NCI-H2029 treated with DMSO at 0.1 percent for 48 hours (cell line): ENCODE results near the gene NME7.

ENCODE experiments used
- DNase-seq: peaks from one replicate; lab custom pipeline; 2025; lab: John Stamatoyannopoulos, UW

Gene NME7

DNA sequence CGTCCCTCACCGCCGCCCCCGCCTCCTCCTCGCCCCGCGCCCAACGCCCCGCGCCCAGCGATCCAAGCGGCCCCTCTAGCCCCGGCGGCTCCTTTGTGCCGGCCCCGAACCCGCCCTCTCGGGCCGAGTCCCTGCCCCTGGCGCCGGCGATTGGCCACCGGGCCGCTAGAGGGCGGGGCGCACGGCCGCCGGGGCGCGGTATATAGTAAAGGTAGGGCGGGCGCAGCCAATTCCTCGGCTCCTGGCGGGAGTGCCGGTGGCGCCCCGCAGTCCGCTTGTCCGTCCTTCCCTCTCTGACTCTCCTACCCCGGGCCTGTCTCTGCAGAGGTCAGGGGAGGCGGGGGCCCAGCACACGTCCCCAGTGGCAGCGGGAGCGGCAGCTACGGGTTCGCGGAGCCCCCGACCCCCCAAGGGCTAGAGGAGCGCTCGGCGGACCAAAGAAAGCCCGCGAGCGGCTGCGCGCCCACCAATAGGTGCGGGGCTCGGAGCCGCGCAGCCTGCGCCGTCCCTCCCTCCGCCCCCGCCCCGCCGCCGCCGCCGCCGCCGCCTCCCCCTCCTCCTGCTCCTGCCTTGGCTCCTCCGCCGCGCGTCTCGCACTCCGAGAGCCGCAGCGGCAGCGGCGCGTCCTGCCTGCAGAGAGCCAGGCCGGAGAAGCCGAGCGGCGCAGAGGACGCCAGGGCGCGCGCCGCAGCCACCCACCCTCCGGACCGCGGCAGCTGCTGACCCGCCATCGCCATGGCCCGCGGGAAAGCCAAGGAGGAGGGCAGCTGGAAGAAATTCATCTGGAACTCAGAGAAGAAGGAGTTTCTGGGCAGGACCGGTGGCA lies 261.3 kb downstream of the NME7 start, which contains the start of gene ATP1B1:
ATP1B1 (plus strand) TSS at position 596 of the 826 bp plus-strand sequence; CDS start at position 736, 140 bp downstream.
- peak; percentile 69 for DNase-seq

DNA sequence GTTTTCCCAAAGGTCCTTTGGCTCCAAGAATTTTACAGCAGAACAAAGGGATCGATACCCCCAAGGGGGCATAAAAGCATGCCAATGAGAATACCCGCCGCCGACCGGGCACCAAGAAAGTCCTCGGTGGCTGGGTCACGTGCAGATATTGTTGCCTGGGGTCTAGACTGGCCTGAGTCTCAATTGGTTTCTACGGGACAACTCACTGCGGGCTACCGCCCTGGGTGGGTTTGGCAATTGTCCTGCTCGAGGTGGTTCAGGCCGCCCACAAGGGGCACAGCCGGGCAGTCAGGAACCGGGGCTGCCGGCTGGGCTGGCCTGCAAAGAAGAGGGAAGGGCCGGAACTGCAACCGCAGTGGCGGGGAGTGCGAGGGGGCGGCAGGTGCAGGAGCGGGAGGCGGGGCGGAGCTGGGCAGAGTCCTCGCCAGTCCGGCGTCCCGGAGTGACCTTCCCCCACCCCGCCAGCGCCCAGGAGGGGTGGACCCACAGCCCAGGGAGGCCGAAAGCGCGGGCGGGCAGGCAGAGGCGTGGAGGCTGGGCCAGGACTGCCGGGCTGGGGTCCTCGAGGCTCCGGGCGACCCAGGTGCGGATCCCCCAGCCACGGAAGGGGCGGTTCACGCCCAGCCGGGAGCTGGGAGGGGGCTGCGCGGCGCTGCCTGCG lies 262.0 kb downstream of the NME7 start:
- peak; percentile 54 for DNase-seq

DNA sequence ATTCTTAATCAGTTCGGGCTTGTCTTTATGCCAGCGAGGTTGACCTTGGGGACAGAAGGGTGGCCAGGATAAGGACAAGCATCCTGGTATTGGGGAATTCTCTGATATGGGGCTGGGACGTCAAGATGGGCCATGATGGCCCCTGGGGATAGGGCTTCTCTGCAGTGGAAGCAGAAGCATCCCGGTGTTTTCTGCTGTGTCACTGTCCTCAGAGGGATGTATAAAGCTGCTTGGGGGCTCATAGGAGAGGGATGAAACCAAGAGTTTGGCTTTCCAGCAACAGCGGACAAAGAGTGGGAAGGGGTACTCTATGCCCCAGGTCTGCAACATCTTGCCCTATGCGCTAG lies 262.5 kb downstream of the NME7 start:
- DNase-seq, result no peak

- peak; percentile 21 for DNase-seq
These were observed 264.1 kb downstream of the NME7 start for GRCh38 chr1:169103480-169103893.

- DNase-seq, result no peak
These were observed 264.6 kb downstream of the NME7 start for GRCh38 chr1:169103002-169103401.

- peak; percentile 52 for DNase-seq
These were observed 265.0 kb downstream of the NME7 start for GRCh38 chr1:169102567-169102966.

DNA sequence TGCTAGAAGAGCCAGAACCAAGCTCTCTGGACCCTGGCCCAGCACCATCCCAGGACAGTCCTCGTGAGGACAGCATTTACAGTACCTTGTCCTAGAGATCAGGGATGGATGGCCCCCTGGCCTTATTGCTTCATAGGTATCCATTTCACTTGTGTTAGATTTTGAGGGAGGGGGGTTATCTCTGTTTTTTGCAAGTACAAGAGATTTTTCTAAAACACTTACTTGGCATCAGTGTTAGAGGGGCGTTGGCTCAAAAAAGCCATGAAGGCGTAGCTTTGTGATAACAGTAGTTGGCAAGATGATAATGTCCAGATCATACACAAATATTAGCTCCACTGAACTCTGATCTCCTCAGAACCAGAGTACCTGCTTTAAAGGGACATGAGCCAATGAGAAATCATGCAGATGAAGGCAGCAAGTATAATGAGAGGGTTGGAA lies 266.9 kb downstream of the NME7 start:
- no peak for DNase-seq

DNA sequence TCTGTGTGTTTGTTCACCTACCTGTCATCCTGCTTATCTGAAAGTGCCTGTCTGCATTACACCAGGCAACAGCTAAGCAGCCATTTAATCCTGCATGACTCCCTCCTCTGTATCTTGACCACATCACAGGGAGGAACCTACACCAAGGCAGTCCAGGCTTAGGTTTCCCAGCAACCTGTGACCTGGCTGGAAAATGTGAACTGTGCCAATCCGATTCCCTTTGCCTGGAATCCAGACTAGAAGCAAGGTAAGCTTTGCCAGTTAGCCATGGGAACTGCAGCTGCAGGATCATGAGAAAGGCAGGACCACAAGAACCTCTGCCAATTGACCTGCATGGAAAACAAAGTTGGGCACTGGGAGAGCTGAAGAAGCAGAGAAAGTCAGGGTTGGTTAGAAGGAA lies 267.4 kb downstream of the NME7 start:
- DNase-seq, result no peak

DNA sequence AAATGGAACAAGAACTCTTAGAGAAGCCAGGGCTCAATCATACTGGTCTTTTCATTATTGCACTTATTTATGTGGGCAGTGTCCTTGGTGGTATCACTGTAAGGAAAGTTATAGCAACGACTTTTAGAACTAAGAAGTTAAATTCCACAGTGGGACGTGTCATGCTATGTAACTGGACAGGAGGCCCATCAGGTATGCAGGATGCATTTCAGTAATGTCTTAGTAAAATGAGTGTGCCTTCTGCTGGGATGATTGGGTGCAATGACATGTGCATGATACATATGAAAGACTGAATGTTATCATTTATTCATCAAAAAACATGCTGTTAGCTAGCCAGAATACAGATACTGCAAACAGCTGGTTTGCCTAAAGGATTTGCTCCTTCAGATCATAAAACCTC lies 268.0 kb downstream of the NME7 start:
- no peak for DNase-seq

DNA sequence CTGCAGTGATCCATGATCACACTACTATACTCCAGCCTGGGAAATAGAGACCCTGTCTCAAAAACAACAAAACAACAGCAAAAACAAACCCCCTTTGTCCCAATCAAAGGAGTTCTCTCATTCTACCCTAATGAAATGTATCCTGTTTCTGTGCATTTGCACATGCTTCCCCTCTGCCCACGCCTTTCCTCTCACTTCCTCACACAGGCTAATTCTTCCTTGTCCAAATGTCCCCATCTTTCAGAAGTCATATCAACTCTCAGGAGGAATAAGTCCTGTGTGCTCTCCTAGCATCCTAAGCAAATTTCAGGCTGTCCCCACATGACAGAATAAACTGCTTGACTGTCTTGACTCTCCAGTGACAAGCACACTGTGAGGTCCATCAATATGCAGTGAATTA lies 269.2 kb downstream of the NME7 start:
- no peak for DNase-seq

DNA sequence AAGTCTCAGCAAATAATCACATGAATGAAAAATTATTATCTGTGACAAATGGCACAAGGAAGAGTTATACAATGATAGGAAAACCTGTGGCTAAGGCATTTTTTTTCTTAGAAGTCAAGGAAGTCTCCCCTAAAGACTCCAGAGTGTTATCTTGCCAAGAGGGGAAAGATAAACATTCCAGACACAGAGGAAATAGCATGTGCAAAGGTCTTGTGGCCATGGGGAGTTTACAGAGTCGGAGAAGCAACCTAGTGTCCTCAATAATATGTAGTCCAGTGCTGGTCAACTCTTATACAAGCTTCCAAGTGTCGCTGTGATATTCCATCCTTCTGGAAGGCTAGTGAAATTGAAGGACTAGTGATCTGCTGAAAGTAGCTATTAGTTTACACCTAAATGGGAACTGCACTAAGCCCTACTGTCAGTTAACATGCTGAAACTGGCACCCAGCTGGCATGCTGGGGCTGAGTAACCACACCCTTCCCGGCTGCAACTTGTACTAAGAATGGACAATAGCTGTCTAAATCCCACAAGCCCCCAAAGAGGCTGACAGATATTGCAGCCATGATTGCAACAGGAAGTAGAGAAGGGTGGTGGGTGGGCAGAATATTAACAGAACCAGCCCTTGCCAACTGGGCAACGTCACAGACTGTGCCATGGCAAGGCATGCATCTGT lies 272.6 kb downstream of the NME7 start:
- no peak for DNase-seq

- no peak for DNase-seq
These were observed 275.2 kb downstream of the NME7 start for GRCh38 chr1:169092399-169092798.

GRCh38 chr1:169091480-169091941 lies 276.1 kb downstream of the NME7 start:
- DNase-seq, result no peak

DNA sequence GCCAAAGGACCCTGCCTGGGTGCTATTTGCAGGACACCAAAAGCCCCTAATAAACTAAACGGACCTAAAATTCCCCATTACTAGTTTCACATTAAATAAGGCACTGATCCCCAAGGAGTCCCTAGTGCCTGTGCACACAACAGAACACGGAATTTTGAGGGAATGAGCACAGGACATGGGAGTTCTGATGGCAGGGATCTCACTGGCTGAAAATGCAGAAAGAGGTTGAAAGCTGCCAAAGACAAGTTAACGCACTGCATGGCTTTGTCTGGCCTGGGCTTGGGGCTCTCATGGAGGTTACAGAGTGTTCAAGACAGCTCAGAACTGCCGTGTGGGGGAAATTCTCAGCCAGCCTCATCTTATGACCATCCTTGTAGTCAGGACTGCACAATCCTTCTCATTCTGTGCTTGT lies 276.7 kb downstream of the NME7 start:
- DNase-seq, result no peak

GRCh38 chr1:169090308-169090899 lies 277.2 kb downstream of the NME7 start:
- no peak for DNase-seq

GRCh38 chr1:169089776-169090175 lies 277.8 kb downstream of the NME7 start:
- DNase-seq, result no peak

GRCh38 chr1:169087876-169088275 lies 279.7 kb downstream of the NME7 start:
- DNase-seq, result no peak

- DNase-seq, result no peak
These were observed 280.8 kb downstream of the NME7 start for GRCh38 chr1:169086603-169087455.

- DNase-seq, result no peak
These were observed 281.7 kb downstream of the NME7 start for GRCh38 chr1:169085911-169086310.
